Duodenal mucosa (tissue), 2 donors: ENCODE measurements around the gene KLF11.
A peak's percentile ranks its signal among the peaks of the same experiment; 100 is the strongest.

ENCODE experiments used
- H3K27ac ChIP-seq: one replicate; pipeline ENCODE4 v1.7.0; 2013; ENCODE audit warnings: low read depth, low read length
- H3K27me3 ChIP-seq, 2 donors: one replicate each; pipeline ENCODE4 v1.7.0; 2013; ENCODE audit warnings: low read length in 2 of 2, control low read depth in 1 of 2; ENCODE audit not compliant: insufficient read depth in 2 of 2, control insufficient read depth in 1 of 2
- H3K36me3 ChIP-seq, 2 donors: one replicate each; pipeline ENCODE4 v1.7.0; 2013; ENCODE audit warnings: low read length in 2 of 2, control low read depth in 1 of 2; ENCODE audit not compliant: insufficient read depth in 2 of 2, control insufficient read depth in 1 of 2
- H3K4me1 ChIP-seq, 2 donors: one replicate each; pipeline ENCODE4 v1.7.0; 2013; ENCODE audit warnings: low read length in 2 of 2, control low read depth in 1 of 2; ENCODE audit not compliant: insufficient read depth in 2 of 2, control insufficient read depth in 1 of 2
- H3K4me3 ChIP-seq, 2 donors: one replicate each; pipeline ENCODE4 v1.7.0; 2013; ENCODE audit warnings: low read length in 2 of 2, low read depth in 1 of 2
- H3K9ac ChIP-seq, 2 donors: one replicate each; pipeline ENCODE4 v1.7.0; 2013; ENCODE audit warnings: low read length in 2 of 2, low read depth in 1 of 2
- H3K9me3 ChIP-seq, 2 donors: one replicate each; pipeline ENCODE4 v1.7.0; 2013; ENCODE audit warnings: low read length in 2 of 2, control low read depth in 1 of 2; ENCODE audit not compliant: control insufficient read depth in 1 of 2

Gene KLF11

GRCh38 chr2:10033251-10034006 is 9.9 kb upstream of the KLF11 start:
- Histone ChIP-seq H3K27me3 (no peaks in the 10 kb centered on the region), H3K4me3 (no peak overlapping the region), H3K9me3 (no peaks in the 10 kb centered on the region), H3K4me1 (peaks cover 12 to 29% of the 10 kb centered on the region in 2 donors), H3K36me3 (no peaks in the 10 kb centered on the region), H3K27ac (no peak overlapping the region), H3K9ac (no peak overlapping the region)

- peaks cover 12 to 20% of the 10 kb centered on the region in 2 donors for H3K4me1 ChIP-seq
- H3K9me3 ChIP-seq: no peaks in the 10 kb centered on the region
- H3K36me3 ChIP-seq: no peaks in the 10 kb centered on the region
- H3K4me3 ChIP-seq: no peak overlapping the region
- H3K27me3 ChIP-seq: no peaks in the 10 kb centered on the region
- H3K9ac ChIP-seq: no peak overlapping the region
- no peak overlapping the region for H3K27ac ChIP-seq
These were observed 8.9 kb upstream of the KLF11 start for GRCh38 chr2:10034333-10035052.

DNA sequence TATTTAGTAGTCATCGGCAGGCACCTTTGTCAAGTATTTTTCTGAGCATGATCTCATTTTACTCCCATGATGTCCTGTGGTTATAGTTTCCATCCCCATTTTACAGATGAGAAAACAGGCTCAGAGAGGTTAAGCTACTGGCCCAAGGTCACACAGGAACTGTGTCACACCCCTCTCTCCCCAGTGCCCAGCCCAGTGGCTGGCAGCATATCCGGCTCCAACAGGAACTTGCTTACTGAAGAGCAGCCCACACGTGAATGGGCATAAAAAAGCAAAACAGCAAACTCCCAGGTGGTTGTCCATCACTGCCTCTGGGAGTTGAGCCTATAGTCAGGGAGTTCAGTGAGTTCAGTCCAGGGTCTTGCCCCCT is 8.3 kb upstream of the KLF11 start:
- Histone ChIP-seq H3K4me1 (peaks cover 12 to 15% of the 10 kb centered on the region in 2 donors), H3K27ac (no peak overlapping the region), H3K4me3 (no peak overlapping the region), H3K9ac (no peak overlapping the region), H3K27me3 (no peaks in the 10 kb centered on the region), H3K9me3 (no peaks in the 10 kb centered on the region), H3K36me3 (no peaks in the 10 kb centered on the region)

DNA sequence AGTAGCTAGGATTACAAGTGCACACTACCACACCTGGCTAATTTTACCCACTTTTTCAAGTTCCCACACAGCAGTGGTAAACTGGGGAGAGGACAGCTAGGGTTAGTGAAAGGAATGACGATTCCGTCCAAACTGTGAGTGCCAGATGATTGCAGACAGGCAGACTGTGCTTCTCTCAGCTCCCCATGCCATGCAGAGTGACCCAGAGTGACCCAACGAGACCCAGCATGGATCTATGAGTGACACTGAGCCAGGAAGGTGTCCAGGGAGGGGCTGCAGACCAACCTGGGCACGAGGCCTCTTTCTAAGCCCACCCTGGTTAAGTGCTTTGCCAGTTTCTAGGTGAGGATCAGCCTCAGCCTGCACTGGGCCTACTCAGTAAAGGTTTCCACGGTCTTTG is 7.7 kb upstream of the KLF11 start:
- Histone ChIP-seq H3K27ac (no peak overlapping the region), H3K9me3 (no peaks in the 10 kb centered on the region), H3K4me3 (no peak overlapping the region), H3K27me3 (no peaks in the 10 kb centered on the region), H3K9ac (no peak overlapping the region), H3K4me1 (peaks cover 12 to 13% of the 10 kb centered on the region in 2 donors), H3K36me3 (no peaks in the 10 kb centered on the region)

DNA sequence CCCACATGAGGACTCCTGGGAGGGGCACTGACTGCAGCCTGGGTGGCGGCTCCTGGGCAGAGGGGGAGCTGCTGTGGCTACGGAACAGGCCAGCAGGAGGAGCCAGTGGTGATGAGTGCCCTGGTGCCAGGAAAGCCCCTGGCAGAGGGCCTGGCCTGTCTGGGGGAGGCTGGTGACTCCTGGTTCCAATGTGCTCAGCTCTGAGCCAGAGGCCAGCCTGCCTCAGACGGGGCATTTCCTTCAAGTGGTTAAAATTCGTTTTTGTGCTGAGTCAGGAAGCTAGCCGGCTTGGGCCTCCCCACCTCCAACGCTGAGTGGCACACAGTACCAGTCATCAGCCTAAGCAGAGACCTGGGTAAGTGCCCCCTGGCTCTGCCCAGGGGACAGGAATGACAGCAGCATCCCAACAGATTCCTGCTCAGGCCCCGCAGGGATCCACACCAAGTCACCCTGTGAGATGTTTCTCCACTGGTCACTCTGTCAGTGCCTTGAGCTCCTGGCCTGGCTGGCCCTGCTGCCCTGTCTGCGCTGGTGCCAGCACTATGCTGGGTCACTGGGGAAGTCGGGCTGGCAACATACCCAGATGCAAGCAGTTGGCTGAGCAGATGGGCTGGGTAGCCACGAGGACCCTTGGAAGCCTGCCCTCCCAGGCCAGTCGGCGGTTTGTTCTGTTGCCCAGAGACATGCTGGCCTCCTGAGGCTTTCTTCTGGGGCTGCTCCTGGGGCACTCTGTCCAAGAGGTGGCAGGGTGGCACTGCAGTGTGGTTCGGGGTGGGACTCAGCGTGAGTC is 7.1 kb upstream of the KLF11 start:
- H3K4me3 ChIP-seq: no peak overlapping the region
- peaks cover 12 to 13% of the 10 kb centered on the region in 2 donors for H3K4me1 ChIP-seq
- H3K9ac ChIP-seq: no peak overlapping the region
- H3K27me3 ChIP-seq: no peaks in the 10 kb centered on the region
- no peaks in the 10 kb centered on the region for H3K9me3 ChIP-seq
- no peaks in the 10 kb centered on the region for H3K36me3 ChIP-seq
- H3K27ac ChIP-seq: peak overlapping the region; percentile 67

- Histone ChIP-seq H3K27me3 (no peaks in the 10 kb centered on the region), H3K36me3 (no peaks in the 10 kb centered on the region), H3K4me3 (no peak overlapping the region), H3K9ac (no peak overlapping the region), H3K27ac (no peak overlapping the region), H3K4me1 (peaks cover 12 to 21% of the 10 kb centered on the region in 2 donors), H3K9me3 (no peaks in the 10 kb centered on the region)
These were observed 5.2 kb upstream of the KLF11 start for GRCh38 chr2:10038123-10038522.

DNA sequence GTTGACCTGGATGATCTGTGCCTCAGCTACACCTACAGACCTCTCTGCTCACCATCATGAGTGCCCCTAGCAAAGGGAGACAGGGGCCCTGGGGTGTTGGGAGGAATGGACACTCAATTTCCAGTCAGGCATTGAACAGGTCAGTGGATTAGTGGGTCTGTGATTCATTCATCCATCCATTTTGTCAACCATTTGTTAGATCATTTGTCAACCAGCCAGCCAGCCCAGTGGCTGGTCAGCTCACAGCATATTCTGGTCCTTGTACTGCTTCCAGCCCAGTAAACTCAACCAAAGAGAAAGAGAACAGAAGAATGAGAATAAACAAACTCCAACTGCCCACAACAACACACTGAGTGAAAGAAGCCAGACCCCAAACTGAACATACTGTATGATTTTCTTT is 4.6 kb upstream of the KLF11 start:
- Histone ChIP-seq H3K9me3 (no peaks in the 10 kb centered on the region), H3K4me3 (no peak overlapping the region), H3K4me1 (peaks cover 12 to 21% of the 10 kb centered on the region in 2 donors), H3K27me3 (no peaks in the 10 kb centered on the region), H3K9ac (no peak overlapping the region), H3K36me3 (no peaks in the 10 kb centered on the region), H3K27ac (no peak overlapping the region)

- Histone ChIP-seq H3K4me1 (peaks cover 12 to 21% of the 10 kb centered on the region in 2 donors), H3K27ac (no peak overlapping the region), H3K4me3 (no peak overlapping the region)
These were observed 3.5 kb upstream of the KLF11 start for GRCh38 chr2:10039658-10040410.

GRCh38 chr2:10041711-10042110 is 1.6 kb upstream of the KLF11 start:
- H3K9me3 ChIP-seq: no peaks in the 10 kb centered on the region
- peak overlapping the region in 1 of 2 donors; percentile 64 for H3K4me3 ChIP-seq
- H3K4me1 ChIP-seq: peaks cover 2 to 17% of the 10 kb centered on the region in 2 donors
- H3K36me3 ChIP-seq: no peaks in the 10 kb centered on the region
- H3K9ac ChIP-seq: no peak overlapping the region
- no peaks in the 10 kb centered on the region for H3K27me3 ChIP-seq
- H3K27ac ChIP-seq: peak overlapping the region; percentile 0

More at GRCh38 chr2:10039658-10040410, 3.5 kb upstream of the KLF11 start:
- Histone ChIP-seq H3K9ac (no peak overlapping the region), H3K36me3 (no peaks in the 10 kb centered on the region), H3K27me3 (no peaks in the 10 kb centered on the region), H3K9me3 (no peaks in the 10 kb centered on the region)
